CD4-positive, CD25-positive, alpha-beta regulatory T cell (primary cell): ENCODE data around the gene PRKG2. TPM values are rescaled to one million over a fixed set of nuclear protein-coding genes. Genes with fewer than 3 reads are reported as not detected.

Source experiments
- ATAC-seq, 2 donors: fragments of 150-1000 bp; cut with Tn5 transposase; one replicate each; pipeline ENCODE4 v1.10.0; 2021; ENCODE audit warnings: low read depth in 2 of 2, moderate number of reproducible peaks in 2 of 2, moderate library complexity in 1 of 2
- DNase-seq, 3 donors: peaks; one replicate each; pipeline versions ENCODE4 v3.0.0 to v3.0.0-alpha.2; 2012 to 2022; ENCODE audit warnings: mixed read lengths in 1 of 3
- H3K27ac ChIP-seq: one replicate; pipeline ENCODE4 v1.7.0; 2013; ENCODE audit warnings: mild to moderate bottlenecking, low read length; ENCODE audit not compliant: insufficient read depth, poor library complexity, severe bottlenecking
- H3K27me3 ChIP-seq: one replicate; pipeline ENCODE4 v1.7.0; 2013; ENCODE audit warnings: low read length; ENCODE audit not compliant: control insufficient read depth, insufficient read depth
- H3K36me3 ChIP-seq: one replicate; pipeline ENCODE4 v1.7.0; 2013; ENCODE audit warnings: mild to moderate bottlenecking, low read length, moderate library complexity; ENCODE audit not compliant: control insufficient read depth, insufficient read depth
- H3K4me1 ChIP-seq: 2 replicates; pipeline ENCODE4 v1.7.0; 2013; ENCODE audit warnings: mild to moderate bottlenecking, low read length; ENCODE audit not compliant: insufficient read depth, control insufficient read depth, poor library complexity, severe bottlenecking
- H3K4me3 ChIP-seq: one replicate; pipeline ENCODE4 v1.7.0; 2013; ENCODE audit warnings: low read depth, mild to moderate bottlenecking, low read length, moderate library complexity
- H3K9me3 ChIP-seq, 2 experiments: 1 replicate in 1 of 2; 2 replicates in 1 of 2; pipeline ENCODE4 v1.7.0; 2013; ENCODE audit warnings: low read length in 2 of 2, mild to moderate bottlenecking in 1 of 2, moderate library complexity in 1 of 2; ENCODE audit not compliant: control insufficient read depth in 2 of 2
- H3K27ac Mint-ChIP-seq, 3 donors: one replicate each; pipeline ENCODE4 v1.8.0; 2020 to 2022; ENCODE audit warnings: mild to moderate bottlenecking in 3 of 3, mixed read lengths in 3 of 3, moderate library complexity in 2 of 3
- H3K27me3 Mint-ChIP-seq: one replicate; pipeline ENCODE4 v1.8.0; 2022; ENCODE audit warnings: mild to moderate bottlenecking, mixed read lengths
- H3K36me3 Mint-ChIP-seq: one replicate; pipeline ENCODE4 v1.8.0; 2020; ENCODE audit warnings: mixed read lengths
- H3K4me1 Mint-ChIP-seq, 4 donors: one replicate each; pipeline ENCODE4 v1.8.0; 2020 to 2022; ENCODE audit warnings: mixed read lengths in 4 of 4, mild to moderate bottlenecking in 1 of 4
- H3K4me3 Mint-ChIP-seq, 4 donors: one replicate each; pipeline ENCODE4 v1.8.0; 2020 to 2022; ENCODE audit warnings: mild to moderate bottlenecking in 4 of 4, mixed read lengths in 4 of 4, moderate library complexity in 3 of 4
- H3K9me3 Mint-ChIP-seq, 7 donors: one replicate each; pipeline ENCODE4 v1.8.0; 2020 to 2022; ENCODE audit warnings: mixed read lengths in 7 of 7, mild to moderate bottlenecking in 3 of 7, moderate library complexity in 2 of 7
- polyA plus RNA-seq, 4 donors: library from polyadenylated mRNA; unstranded; fragments of 300-500 nt; fragmentation: Illumina TruSeq; gene quantifications; one replicate each; pipeline ENCODE4 v1.2.3, GENCODE V29; 2021
- total RNA-seq: library from RNA; stranded (reverse); gene quantifications from one replicate; pipeline ENCODE4 v1.2.3, GENCODE V29; 2022

Gene PRKG2
- total and polyA plus RNA-seq, 5 donors from 2014 or later, result 0.41 to 2.6 (median 2.0) TPM; not detected in 1

DNA sequence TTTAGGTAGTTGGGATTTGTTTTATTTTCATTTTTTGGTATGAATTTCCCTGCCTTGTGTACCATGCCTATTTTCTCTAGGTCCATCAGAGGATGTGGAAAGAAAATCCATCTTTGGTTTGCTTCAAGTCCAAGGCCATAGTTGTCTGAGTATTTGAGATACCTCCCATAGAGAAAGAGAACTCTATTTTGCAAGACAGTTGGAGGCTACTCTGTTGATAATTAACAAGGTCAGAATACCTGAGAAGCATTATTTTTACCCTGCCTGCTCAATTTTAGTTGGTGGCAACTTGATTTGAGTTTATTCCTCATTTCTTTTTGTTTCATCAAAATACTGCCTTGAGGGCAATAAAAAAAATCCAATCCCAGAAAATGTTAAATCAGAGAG lies 153.7 kb downstream of the PRKG2 start:
- H3K4me3 Mint-ChIP-seq, result no peak overlapping the region
- Histone ChIP-seq H3K4me1 (no peaks in the 10 kb centered on the region), H3K9me3 (no peaks in the 10 kb centered on the region), H3K4me3 (no peak overlapping the region), H3K27me3 (peaks cover 7% of the 10 kb centered on the region), H3K27ac (no peak overlapping the region), H3K36me3 (no peaks in the 10 kb centered on the region)
- H3K4me1 Mint-ChIP-seq, result no peaks in the 10 kb centered on the region
- no peak overlapping the region for H3K27ac Mint-ChIP-seq
- H3K27me3 Mint-ChIP-seq, result peaks cover 5% of the 10 kb centered on the region
- H3K36me3 Mint-ChIP-seq, result no peaks in the 10 kb centered on the region
- DNase-seq, result no peak
- no peak for ATAC-seq
- H3K9me3 Mint-ChIP-seq, result peaks cover 0 to 1% (median 0%) of the 10 kb centered on the region in 7 donors

DNA sequence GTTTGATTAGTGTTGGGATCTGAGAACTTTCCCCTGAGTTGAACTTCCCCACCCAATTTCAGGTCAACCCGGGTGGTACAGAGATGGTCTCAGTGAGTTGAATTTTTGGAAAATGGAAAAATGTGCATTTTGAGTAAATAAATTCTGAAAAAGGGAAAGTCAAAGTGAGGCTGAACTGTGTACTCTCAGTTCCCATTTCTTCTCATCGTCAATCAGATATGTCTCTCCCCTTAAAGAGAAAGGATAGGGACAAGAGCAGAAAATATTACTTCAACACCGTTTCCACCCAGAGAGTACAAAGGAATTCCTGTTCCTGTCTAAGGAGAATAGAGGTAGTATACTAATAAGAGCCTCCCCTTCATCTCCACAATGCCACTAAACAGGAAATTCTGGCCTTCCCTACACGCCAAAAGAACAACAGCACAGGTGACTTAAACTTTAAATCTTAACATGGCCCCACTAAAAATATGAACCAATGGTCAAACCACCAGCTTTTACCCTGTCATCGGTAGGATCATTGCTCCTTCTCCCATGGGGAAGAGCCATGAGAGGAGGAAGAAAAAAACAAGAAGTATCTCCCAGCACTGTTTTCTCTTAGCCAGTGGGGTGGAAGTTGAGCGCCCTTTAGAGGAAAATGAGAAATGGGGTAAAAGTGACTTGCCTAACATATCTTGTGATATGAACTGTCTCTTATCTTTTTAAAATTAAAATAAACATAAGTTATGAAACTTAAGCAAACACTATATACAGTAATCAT lies 154.3 kb downstream of the PRKG2 start:
- H3K9me3 Mint-ChIP-seq, result peaks cover 0 to 1% (median 0%) of the 10 kb centered on the region in 7 donors
- H3K27ac Mint-ChIP-seq, result no peak overlapping the region
- peaks cover 5% of the 10 kb centered on the region for H3K27me3 Mint-ChIP-seq
- H3K4me3 Mint-ChIP-seq, result no peak overlapping the region
- ATAC-seq (no peak), DNase-seq (no peak)
- Histone ChIP-seq H3K36me3 (no peaks in the 10 kb centered on the region), H3K4me1 (no peaks in the 10 kb centered on the region), H3K27me3 (peaks cover 7% of the 10 kb centered on the region), H3K4me3 (no peak overlapping the region), H3K9me3 (no peaks in the 10 kb centered on the region), H3K27ac (no peak overlapping the region)
- no peaks in the 10 kb centered on the region for H3K4me1 Mint-ChIP-seq
- no peaks in the 10 kb centered on the region for H3K36me3 Mint-ChIP-seq

DNA sequence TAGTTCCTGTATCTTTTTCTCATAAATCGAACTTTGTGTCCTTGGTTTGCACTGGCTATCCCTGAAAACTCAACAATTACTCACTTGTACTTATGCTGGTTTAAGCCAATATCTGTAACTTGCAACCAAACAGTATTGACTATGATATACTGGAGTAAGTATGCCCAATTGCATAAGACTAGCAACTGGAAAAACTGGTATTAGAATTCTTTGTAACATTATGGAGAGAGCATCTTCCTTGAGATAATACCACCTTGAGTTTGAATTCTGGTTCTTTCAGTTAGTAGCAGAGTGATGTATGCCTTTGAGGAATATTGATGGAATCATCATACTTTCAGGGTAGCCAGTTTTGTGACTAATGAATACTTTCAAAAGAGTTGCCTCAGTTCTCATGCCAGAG lies 156.4 kb downstream of the PRKG2 start:
- Histone ChIP-seq H3K4me1 (no peaks in the 10 kb centered on the region), H3K4me3 (no peak overlapping the region), H3K36me3 (no peaks in the 10 kb centered on the region), H3K27ac (no peak overlapping the region), H3K27me3 (peaks cover 7% of the 10 kb centered on the region), H3K9me3 (no peaks in the 10 kb centered on the region)
- Mint-ChIP-seq H3K9me3 (no peaks in the 10 kb centered on the region), H3K27me3 (peaks cover 13% of the 10 kb centered on the region), H3K27ac (no peak overlapping the region), H3K36me3 (no peaks in the 10 kb centered on the region), H3K4me3 (no peak overlapping the region), H3K4me1 (no peaks in the 10 kb centered on the region)
- ATAC-seq (no peak), DNase-seq (no peak)

DNA sequence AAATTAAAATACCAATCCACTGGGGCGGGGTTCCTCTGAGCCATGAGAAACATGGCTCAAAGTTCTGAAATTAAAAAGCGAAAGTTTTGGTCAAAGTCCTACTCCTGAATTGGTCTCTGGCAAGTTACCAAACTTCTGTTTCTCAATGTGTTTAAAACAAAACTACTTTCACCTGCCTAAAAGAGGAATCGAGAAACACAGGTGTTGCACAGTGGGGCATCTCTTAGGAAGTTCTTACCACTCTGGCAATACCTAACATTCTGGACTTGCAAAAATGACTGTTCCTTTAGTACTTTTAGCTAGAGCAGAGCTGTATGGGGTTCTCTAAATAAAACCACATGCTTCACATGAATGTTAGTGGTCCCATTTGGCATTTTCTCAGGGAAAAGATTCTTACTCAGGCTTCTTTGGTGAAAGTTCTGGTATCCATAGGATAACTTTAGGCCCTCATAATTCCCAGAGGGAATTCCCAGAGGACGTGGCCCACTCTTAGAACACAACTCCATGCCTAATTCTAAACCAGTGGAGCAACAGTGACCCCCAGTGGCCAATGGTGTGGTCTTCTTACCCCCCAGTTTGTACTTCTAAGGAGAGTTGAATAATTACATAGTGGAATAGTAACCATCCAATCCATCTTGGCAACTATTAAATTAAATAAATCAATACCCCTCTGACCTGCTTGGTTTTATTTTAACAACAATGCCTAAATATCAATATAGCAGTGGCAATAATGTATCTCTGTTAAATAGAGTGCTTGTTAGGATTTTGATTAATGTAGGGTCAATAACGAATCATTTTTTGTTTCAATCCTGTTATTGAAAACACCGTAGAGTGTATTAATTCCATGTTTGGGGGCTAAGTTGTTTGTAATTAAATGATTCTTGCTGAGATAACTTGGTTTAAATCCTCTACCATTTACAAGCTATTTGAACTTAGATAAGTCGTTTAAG lies 162.6 kb downstream of the PRKG2 start:
- H3K4me1 Mint-ChIP-seq, result no peaks in the 10 kb centered on the region
- no peak overlapping the region for H3K4me3 ChIP-seq
- peaks cover 2% of the 10 kb centered on the region for H3K27me3 ChIP-seq
- H3K27ac ChIP-seq, result no peak overlapping the region
- H3K9me3 Mint-ChIP-seq, result no peaks in the 10 kb centered on the region
- DNase-seq, result peak; percentile 28 to 42 (median 34)
- peaks cover 16% of the 10 kb centered on the region for H3K27me3 Mint-ChIP-seq
- no peaks in the 10 kb centered on the region for H3K36me3 ChIP-seq
- no peak overlapping the region for H3K27ac Mint-ChIP-seq
- no peaks in the 10 kb centered on the region for H3K9me3 ChIP-seq
- no peaks in the 10 kb centered on the region for H3K36me3 Mint-ChIP-seq
- H3K4me3 Mint-ChIP-seq, result no peak overlapping the region
- H3K4me1 ChIP-seq, result no peaks in the 10 kb centered on the region
- ATAC-seq, result no peak

DNA sequence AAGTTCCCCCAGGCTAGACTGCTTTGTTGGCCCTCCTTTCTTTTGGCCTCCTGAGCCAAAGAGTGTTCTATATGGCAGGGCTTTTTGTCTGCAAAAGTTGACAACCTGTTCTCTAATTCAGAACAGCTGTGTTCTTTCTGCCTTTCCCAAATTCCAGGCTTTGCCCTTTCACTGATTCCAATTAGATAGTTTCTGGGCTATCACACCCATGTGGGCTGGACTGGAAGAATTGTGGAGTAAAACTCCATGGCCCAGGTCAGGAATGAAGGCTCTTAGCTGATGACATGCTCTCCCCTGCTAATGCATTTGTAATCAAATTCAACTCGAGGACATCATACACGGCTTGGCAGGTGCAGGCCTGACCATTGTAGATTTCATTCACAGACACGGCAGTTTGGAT lies 165.1 kb downstream of the PRKG2 start:
- Mint-ChIP-seq H3K9me3 (no peaks in the 10 kb centered on the region), H3K4me3 (no peak overlapping the region), H3K27me3 (peaks cover 7% of the 10 kb centered on the region), H3K4me1 (no peaks in the 10 kb centered on the region), H3K27ac (no peak overlapping the region), H3K36me3 (no peaks in the 10 kb centered on the region)
- H3K4me1 ChIP-seq, result no peaks in the 10 kb centered on the region
- DNase-seq (no peak), ATAC-seq (no peak)
- peaks cover 4% of the 10 kb centered on the region for H3K27me3 ChIP-seq
- no peak overlapping the region for H3K4me3 ChIP-seq
- no peaks in the 10 kb centered on the region for H3K9me3 ChIP-seq
- no peak overlapping the region for H3K27ac ChIP-seq
- H3K36me3 ChIP-seq, result no peaks in the 10 kb centered on the region

DNA sequence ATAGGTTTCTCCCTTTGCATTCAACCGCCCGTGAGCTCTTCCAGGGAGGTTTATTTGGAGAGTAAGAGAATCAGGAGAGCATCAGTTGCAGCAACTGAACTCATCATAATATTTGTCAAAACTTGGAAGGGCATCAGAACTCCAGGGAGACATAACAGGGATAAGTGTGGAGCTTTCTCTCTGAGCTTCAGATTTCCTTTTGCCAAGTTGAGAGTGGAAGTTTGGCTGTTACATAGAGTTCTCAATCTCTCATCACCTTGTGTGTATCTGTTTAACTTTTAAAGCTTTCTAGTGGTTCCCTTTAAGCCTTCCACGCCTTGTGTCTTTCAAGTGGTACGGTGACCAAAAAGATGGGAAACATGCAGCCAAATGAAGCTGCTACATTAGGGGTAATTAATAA lies 165.7 kb downstream of the PRKG2 start:
- H3K4me1 Mint-ChIP-seq, result no peaks in the 10 kb centered on the region
- Histone ChIP-seq H3K27me3 (peaks cover 4% of the 10 kb centered on the region), H3K4me1 (no peaks in the 10 kb centered on the region), H3K9me3 (no peaks in the 10 kb centered on the region), H3K36me3 (no peaks in the 10 kb centered on the region), H3K27ac (no peak overlapping the region), H3K4me3 (no peak overlapping the region)
- ATAC-seq, result no peak
- H3K36me3 Mint-ChIP-seq, result no peaks in the 10 kb centered on the region
- H3K27ac Mint-ChIP-seq, result no peak overlapping the region
- H3K4me3 Mint-ChIP-seq, result no peak overlapping the region
- peaks cover 7% of the 10 kb centered on the region for H3K27me3 Mint-ChIP-seq
- DNase-seq, result no peak
- H3K9me3 Mint-ChIP-seq, result no peaks in the 10 kb centered on the region

DNA sequence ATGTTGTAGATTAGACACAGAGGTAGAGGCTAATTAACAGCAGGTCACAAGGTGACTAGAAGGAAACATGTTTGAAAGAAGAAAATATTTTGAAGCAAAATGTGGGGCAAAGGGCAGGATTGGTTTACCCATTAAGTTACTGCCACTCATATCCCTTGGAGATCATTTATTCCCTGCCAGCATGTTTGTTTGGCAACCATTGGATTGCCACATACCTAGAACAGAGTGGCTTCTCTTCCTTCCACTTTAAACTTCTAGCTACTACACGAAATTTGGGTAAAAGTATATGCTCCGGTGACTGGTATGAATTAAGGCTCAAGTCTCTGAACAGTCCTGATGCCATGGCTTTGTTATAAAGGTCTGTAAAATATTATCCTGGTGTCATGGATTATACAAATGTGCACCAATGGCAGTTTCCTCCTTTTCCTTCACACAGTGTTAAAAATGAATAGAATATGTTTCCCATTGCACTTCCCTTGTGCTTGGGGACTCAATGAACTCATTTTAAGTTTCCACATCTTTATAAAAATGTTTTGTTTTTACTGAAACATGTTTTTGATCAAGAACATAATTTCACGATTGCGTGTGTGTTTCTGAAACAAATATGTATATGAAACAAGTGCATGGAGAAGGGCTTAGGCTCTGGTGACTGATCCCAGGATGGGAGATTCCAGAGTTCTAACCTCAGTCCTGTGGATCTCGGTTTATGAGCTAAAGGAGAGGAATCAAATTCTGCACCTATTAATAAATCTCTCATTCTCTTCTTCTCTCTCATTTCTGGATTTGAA lies 172.2 kb downstream of the PRKG2 start:
- Mint-ChIP-seq H3K4me1 (no peaks in the 10 kb centered on the region), H3K27ac (peak overlapping the region in 1 of 3 donors; percentile 8), H3K9me3 (no peaks in the 10 kb centered on the region), H3K36me3 (no peaks in the 10 kb centered on the region), H3K4me3 (no peak overlapping the region), H3K27me3 (peaks cover 10% of the 10 kb centered on the region)
- Histone ChIP-seq H3K4me1 (no peaks in the 10 kb centered on the region), H3K27ac (no peak overlapping the region), H3K9me3 (no peaks in the 10 kb centered on the region), H3K27me3 (peaks cover 13% of the 10 kb centered on the region), H3K4me3 (no peak overlapping the region), H3K36me3 (no peaks in the 10 kb centered on the region)
- DNase-seq (no peak), ATAC-seq (no peak)
